Uterus (tissue), 4 donors: Measurements from ENCODE around the gene ZNF729. TPM values are rescaled to one million over a fixed set of nuclear protein-coding genes. Genes with fewer than 3 reads are reported as not detected.
"Not testable (repeated sequence)": the region's sequence is repeated elsewhere in the genome, so short reads cannot be mapped to it uniquely, and the experiment has no call there.

Source experiments
- DNase-seq, 2 donors: peaks; one replicate each; pipeline ENCODE4 v3.0.0-alpha.2; 2019 to 2020
- H3K27ac ChIP-seq, 2 donors: fragments of 200-600 bp; sonication (generic); 1 replicate in 1 of 2; 2 replicates in 1 of 2; pipeline ENCODE4 v1.5.1; 2016 to 2018
- H3K27me3 ChIP-seq, 2 donors: fragments of 200-600 bp; sonication (generic); one replicate each; pipeline ENCODE4 v1.5.1; 2018 to 2019; ENCODE audit warnings: control low read depth in 1 of 2
- H3K36me3 ChIP-seq, 2 donors: fragments of 200-600 bp; sonication (generic); one replicate each; pipeline ENCODE4 v1.5.1; 2019; ENCODE audit warnings: control low read depth in 1 of 2
- H3K4me1 ChIP-seq, 2 donors: fragments of 200-600 bp; sonication (generic); one replicate each; pipeline ENCODE4 v1.5.1; 2018 to 2019; ENCODE audit warnings: control low read depth in 1 of 2
- H3K4me3 ChIP-seq, 2 donors: fragments of 200-600 bp; sonication (generic); 1 replicate in 1 of 2; 2 replicates in 1 of 2; pipeline ENCODE4 v1.5.1; 2018 to 2019; ENCODE audit warnings: mild to moderate bottlenecking in 1 of 2
- H3K9me3 ChIP-seq, 2 donors: fragments of 200-600 bp; sonication (generic); one replicate each; pipeline ENCODE4 v1.5.1; 2019; ENCODE audit warnings: control low read depth in 1 of 2
- CTCF ChIP-seq, 4 experiments: fragments of 200-600 bp in 2 of 4; fragments of 450-650 bp in 2 of 4; sonication (generic) in 2 of 4; IDR thresholded peaks; one replicate each; pipeline ENCODE4 v1.5.1; 2016 to 2019; ENCODE audit warnings: antibody characterized with exemption in 4 of 4, mild to moderate bottlenecking in 2 of 4, moderate library complexity in 1 of 4
- POLR2A ChIP-seq, 2 donors: fragments of 450-650 bp; IDR thresholded peaks; one replicate each; pipeline ENCODE4 v1.6.1; 2016; ENCODE audit warnings: antibody characterized with exemption in 2 of 2, mild to moderate bottlenecking in 1 of 2, moderate library complexity in 1 of 2
- intact Hi-C: fragments of 100-400 bp; cut with DNase I; formaldehyde crosslinking; loops from one replicate; pipeline ENCODE4 v1.15.1; 2023; ENCODE audit warnings: low total_unique reads
- total RNA-seq, 4 donors: library from RNA; depleted of rRNA in 3 of 4; stranded (reverse); fragments of >200 nt in 3 of 4; gene quantifications; one replicate each; pipeline versions ENCODE4 v1.1.0 to v1.2.4, GENCODE V29; 2014 to 2023
- donor health status: DM: yes; HTN: yes; CAD: no.

Gene ZNF729
- total RNA-seq, 4 donors from 2014 or later, result 0.07 TPM; not detected in 3

DNA sequence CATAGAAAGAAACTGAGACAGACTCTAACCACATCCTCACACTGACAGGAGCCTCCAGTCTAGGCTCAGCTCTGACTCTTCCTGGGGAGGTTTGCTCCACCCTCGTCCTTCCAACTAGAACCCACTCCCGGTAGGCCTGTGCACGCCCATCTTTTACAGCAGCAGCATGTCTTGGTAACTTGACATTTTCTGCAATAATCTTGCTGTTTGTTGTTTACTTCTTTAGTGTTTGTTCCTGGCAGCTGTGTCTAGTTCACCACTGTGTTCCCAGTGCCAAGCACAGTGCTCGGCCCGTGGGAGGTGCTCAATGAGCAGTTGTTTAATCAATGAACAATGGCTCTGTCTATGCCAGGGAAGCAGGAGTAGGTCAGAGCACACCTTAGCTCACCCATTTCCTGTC, 23.1 kb upstream of the ZNF729 start:
- no peak for DNase-seq
- intact Hi-C loops, result no loop called here
- Histone ChIP-seq H3K4me1 (no peaks in the 10 kb centered on the region), H3K27me3 (no peaks in the 10 kb centered on the region), H3K4me3 (no peak overlapping the region), H3K9me3 (no peaks in the 10 kb centered on the region), H3K36me3 (no peaks in the 10 kb centered on the region), H3K27ac (no peak overlapping the region)
- TF ChIP-seq CTCF (IDR thresholded peaks at IDR 0.05) (no peak), POLR2A (IDR thresholded peaks at IDR 0.05) (no peak)

DNA sequence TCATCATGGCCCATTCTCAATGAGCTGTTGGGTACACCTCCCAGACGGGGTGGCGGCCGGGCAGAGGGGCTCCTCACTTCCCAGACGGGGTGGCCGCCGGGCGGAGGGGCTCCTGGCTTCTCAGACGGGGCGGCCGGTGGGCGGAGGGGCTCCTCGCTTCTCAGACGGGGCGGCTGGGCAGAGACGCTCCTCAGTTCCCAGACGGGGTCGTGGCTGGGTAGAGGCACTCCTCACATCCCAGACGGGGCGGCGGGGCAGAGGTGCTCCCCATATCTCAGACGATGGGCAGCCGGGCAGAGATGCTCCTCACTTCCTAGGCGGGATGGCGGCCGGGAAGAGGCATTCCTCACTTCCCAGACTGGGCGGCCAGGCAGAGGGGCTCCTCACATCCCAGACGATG, 35.3 kb downstream of the ZNF729 start:
- DNase-seq, H3K9me3 ChIP-seq, H3K36me3 ChIP-seq, intact Hi-C loops, H3K27me3 ChIP-seq, H3K4me3 ChIP-seq, H3K27ac ChIP-seq, H3K4me1 ChIP-seq: not testable (repeated sequence)

- intact Hi-C loops, result no loop called here
- Histone ChIP-seq H3K27me3 (no peaks in the 10 kb centered on the region), H3K4me3 (no peak overlapping the region), H3K27ac (no peak overlapping the region), H3K36me3 (no peaks in the 10 kb centered on the region), H3K9me3 (no peaks in the 10 kb centered on the region), H3K4me1 (no peaks in the 10 kb centered on the region)
- DNase-seq, result no peak
- no peak for TF ChIP-seq POLR2A (IDR thresholded peaks at IDR 0.05)
- TF ChIP-seq CTCF (IDR thresholded peaks at IDR 0.05), result no peak
These were observed 40.0 kb downstream of the ZNF729 start for GRCh38 chr19:22326219-22326618.

DNA sequence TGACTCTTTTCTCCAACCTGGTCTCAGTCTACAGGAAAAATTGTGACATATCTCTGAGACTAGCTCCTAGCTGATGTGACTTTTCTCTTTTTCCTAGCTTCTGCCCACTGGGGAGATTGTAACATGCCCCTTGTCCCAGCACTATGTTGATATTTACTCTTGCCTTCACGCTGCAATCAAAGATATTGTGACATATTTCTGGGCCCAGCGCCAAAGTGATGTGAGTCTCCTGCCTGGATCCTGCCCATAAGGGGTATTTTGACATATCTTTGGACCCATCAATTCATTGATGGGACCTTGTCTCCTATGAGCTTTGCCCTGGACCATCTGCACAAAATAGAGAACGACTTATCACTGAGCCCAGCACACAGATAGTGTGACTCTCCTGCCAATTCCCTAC, 41.1 kb downstream of the ZNF729 start:
- intact Hi-C loops, result no loop called here

GRCh38 chr19:22331521-22331920, 45.3 kb downstream of the ZNF729 start:
- Histone ChIP-seq H3K9me3 (no peaks in the 10 kb centered on the region), H3K4me3 (no peak overlapping the region), H3K4me1 (no peaks in the 10 kb centered on the region), H3K36me3 (no peaks in the 10 kb centered on the region), H3K27ac (no peak overlapping the region), H3K27me3 (no peaks in the 10 kb centered on the region)
- DNase-seq, result no peak
- intact Hi-C loops, result no loop called here
- TF ChIP-seq POLR2A (IDR thresholded peaks at IDR 0.05) (no peak), CTCF (IDR thresholded peaks at IDR 0.05) (no peak)

More for the DNA sequence above, 41.1 kb downstream of the ZNF729 start:
- Histone ChIP-seq H3K27me3 (no peaks in the 10 kb centered on the region), H3K4me3 (no peak overlapping the region), H3K36me3 (no peaks in the 10 kb centered on the region), H3K9me3 (no peaks in the 10 kb centered on the region), H3K4me1 (no peaks in the 10 kb centered on the region), H3K27ac (no peak overlapping the region)
- no peak for DNase-seq
- TF ChIP-seq CTCF (IDR thresholded peaks at IDR 0.05), result no peak
- TF ChIP-seq POLR2A (IDR thresholded peaks at IDR 0.05), result no peak

DNA sequence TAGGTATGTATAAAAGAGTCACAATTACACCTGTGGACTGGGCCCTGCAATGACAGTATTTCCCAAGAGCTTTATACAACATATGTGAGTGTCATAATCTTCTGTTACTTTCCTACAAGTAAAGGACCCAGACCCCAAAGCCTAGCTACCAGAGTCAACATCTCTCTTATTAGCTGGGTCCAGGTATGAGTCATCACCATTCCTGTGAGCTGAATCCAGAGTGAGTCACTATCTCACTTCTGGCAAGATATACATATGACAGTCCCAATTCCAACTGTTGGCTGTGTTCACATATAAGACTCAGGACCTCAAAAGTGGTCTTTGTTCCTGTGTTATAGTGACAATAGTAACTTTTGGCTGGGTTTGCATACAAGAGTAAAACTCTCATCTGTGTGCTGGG, 46.7 kb downstream of the ZNF729 start:
- no peaks in the 10 kb centered on the region for H3K9me3 ChIP-seq
- H3K4me1 ChIP-seq, result no peaks in the 10 kb centered on the region
- DNase-seq, result no peak
- no peaks in the 10 kb centered on the region for H3K27me3 ChIP-seq
- no peak overlapping the region for H3K27ac ChIP-seq
- H3K36me3 ChIP-seq, result no peaks in the 10 kb centered on the region
- intact Hi-C loops, result no loop called here
- TF ChIP-seq CTCF (IDR thresholded peaks at IDR 0.05), result no peak
- no peak for TF ChIP-seq POLR2A (IDR thresholded peaks at IDR 0.05)
- no peak overlapping the region for H3K4me3 ChIP-seq
